NCI-H2171 treated with DMSO at 0.1 percent for 48 hours (cell line): ENCODE data around the gene PSMC2.
"Not testable (repeated sequence)": the region's sequence is repeated elsewhere in the genome, so short reads cannot be mapped to it uniquely, and the experiment has no call there.

Experiments
- DNase-seq: peaks from one replicate; lab custom pipeline; 2025; lab: John Stamatoyannopoulos, UW

Gene PSMC2

DNA sequence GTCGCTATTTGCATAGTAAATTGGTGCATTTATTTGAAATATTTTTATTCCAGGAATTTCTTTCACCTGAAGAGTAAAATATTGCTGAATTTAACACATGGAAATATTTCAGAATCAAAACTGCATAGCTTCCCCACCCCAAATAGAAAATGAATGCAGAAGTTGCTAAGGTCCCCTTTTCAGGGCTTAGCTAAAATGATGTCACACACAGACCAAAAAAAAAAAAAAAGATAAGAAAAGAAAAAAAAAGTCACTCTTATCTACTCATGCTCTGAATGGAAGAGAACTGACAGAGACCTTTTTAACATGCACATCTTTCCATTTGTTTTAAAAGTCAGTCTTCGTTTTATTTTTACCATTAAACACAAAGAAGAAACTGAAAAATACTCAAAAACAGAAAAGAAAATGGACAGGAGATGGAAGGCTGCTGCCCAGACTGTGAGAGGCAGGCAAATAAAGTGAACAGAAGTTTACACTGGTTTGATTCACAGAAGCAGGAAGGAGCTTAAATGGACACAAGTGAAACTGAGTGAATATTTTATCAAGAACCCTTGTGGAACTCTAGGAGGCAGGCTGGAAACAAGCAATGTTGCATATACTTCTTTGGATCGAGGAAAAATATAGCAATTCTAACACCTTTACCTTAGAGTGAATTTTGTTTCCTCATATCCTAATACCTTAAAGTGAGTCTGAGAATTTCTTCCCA lies 32.0 kb downstream of the PSMC2 start:
- no peak for DNase-seq

DNA sequence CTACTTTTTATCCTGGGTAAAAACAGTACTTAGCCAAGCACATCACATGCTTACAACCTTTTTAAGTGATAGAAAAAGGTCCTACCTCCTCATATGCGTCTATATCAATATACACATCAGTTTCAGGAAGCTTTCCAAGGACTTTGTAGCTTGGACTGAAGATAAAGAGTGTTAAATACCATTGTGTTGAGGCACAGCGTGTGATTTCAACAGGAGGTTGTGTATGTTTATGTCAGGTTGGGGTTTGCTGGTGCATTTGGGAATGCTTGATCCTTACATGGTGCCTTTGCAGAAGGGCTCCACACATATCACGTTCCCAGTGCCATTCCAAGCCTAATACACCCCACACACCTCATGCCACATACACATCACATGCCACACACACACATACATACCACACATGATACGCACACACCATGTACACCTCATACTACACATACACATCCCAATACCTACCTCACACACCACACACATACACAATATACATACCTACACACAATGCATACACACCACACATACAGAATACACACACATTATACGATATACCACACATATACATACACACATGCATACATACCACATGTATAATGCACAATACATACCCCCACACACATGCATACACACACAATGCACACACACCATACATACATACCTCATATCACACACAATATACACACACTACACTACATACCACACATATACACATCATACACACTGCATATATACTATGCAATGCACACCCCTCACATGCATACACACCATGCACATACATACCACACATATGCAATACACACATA lies 33.1 kb downstream of the PSMC2 start:
- DNase-seq = no peak

DNA sequence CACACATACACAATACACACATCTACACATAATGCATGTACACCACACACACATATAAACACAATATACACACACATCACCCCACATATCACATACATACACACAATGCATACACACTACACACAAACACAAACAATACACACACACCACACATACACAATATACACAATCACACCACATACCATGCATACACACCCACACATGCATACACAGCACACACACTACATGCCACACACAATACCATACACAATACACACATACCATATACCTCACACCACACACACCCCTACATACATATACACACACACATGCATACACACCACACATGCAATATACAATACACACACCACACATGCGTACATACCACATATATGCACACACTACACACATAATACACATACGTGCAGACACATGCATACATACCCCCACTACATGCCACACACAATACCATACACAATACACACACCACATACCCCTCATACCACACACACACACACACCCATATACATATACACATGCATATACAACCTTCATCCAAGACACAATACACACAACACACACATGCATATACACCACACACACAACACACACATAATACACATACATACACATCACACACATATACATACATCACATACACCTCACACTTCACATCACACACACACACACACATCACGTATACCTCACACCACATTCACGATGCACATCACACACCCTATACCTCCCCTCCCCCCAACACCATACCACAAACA lies 34.0 kb downstream of the PSMC2 start:
- DNase-seq = no peak

DNA sequence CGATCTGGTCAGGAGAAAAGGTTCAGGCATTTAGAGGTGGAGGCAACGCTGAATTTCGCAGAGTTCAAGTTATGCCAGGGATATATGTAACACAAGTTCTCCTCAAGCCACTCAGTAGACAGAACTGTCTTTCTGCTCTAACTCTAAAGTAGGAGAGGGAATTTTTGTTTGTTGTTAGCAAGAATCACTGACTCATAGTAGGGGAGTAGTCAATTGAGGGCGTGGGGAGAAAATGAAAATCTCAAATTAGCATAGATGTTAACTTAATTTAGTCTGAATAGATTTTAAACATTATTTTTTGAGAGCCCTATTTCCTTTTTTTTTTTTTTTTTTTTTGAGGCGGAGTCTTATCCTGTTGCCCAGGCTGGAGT lies 34.6 kb downstream of the PSMC2 start:
- DNase-seq = no peak

DNA sequence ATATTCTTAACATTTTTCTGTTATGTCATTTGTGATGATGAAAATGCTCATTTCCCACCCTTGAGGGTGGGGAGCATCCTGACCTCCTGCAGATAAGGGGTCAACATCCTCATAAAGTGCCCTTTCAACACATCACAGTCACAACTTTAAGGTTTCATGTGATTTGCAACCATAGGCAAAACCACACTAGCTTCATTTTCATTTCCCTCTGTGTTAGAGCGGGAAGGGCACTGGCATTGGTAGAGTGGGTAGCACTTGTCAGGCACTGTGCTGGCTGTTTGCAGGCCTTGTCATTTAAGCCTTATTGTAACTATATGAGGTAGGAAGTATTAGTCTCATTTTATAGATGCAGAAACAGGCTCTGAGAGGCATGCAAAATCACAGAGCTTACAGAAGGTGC lies 39.8 kb downstream of the PSMC2 start:
- DNase-seq = no peak

DNA sequence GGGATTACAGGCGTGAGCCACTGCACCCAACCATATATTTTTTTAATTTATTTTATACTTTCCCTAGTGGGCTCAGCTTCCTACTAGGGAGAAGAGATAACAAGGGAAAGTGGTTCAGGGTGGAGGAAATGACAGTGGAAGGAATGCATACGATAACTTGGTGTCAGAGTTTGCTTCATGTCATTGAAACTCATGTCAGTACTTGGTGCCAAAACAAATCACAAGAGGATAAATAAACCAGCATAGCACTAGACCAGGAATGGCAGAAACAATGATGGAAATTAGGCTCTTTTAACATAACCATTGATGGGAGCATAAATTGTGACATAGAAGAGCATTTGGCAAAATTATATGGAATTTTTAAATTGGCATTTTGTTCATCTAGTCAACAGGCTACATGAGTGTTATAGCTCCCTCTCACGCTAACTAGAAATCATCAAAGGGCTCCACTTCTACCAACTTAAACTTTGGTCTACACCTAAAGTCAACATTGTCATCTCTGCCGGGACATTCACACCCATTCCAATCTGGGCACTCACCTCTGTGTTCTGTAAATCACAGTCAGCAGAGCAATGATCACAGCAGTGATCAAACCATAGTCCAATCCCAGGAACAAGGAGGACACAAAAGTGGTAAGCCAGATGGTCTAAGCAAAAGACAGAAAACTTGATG lies 41.2 kb downstream of the PSMC2 start:
- DNase-seq = no peak

DNA sequence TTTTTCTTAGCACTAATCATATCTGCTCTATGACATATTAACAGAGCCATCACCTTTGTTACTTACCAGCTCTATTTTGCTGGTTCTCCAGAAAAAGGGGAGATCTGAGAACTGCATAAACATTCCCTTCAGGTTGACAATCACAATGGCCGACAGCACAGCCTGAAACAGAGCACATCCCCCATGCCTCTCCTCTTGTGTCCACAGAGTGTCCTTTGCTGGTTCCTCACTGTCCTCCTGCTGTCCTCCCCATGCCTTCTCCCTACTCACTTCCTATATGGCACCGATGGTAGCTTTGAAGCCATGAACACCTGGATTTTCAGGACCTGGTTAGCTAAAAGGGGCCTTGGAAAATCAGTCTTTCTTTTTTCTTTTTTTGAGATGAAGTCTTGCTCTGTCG lies 41.8 kb downstream of the PSMC2 start:
- DNase-seq = no peak

DNA sequence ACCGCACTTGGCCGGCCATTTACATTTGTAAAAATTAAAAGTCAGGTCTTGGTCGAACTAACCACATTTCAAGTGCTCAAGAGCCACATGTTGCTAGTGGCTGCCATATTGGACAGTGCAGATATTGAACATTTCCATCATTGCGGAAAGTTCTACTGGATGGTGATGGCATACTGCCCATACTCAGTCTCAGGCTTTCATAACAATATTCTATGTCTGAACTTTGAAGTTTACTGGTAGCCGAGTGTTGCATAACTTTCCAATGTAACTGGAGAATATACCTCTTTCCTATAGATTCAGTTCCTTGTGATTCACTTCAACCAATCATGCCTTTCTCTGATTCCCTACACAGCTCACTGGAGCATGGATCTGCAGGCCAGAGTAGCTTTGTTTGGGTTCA lies 43.7 kb downstream of the PSMC2 start:
- no peak for DNase-seq

DNA sequence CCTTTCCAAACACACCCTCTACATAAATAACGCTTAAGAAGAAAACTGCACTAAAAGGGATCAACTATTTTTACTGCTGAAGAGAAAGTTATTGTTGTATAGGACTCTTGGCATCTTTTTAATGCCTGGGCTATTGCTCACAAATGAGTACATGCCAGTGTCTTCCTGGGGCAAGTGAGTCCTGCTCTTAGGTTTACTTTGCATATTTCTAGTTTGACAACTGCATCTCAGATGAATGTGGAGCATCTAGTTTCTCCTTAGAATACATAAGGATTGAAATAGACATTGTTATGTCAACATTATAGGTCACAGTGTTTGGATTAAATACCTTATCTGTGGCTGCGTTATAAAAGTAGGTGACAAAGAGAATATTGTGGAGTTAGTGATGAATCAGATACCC lies 44.5 kb downstream of the PSMC2 start:
- no peak for DNase-seq

DNA sequence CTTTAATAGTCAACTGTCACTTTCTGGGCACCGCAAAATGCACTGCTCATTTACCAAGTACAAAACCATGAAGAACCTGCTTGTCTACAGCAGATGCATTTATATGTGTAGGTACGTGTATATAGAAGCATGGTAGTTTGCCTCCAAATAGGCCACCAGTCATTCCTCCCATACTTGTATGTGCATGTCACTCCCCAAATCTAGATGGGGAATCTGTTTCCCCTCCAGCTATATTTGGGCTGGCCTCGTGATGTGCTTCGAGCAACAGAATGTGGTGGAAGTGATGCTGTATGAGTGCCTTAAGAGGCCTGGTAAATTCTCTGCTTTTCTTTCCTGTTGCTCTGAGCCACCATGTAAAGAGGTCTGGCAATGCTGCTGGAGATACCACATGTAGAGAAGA lies 47.1 kb downstream of the PSMC2 start:
- no peak for DNase-seq

DNA sequence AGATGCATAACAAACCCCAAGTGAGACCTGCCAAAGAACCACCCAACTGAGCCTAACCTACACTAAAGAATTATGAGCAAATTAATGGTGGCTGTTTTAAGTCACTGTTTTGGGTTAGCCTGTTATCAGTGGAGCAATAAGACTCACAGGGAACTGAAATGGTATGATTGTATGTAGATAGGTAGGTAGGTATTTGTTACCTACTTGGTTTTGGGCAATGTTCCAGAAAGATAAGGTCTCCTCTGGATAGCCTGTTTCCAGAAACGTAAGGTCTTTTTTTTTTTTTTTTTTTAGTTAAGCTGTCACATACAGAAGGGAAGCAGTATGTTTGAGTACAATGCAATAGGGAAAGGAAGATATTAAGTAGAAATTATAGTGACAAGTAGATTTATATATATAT lies 47.6 kb downstream of the PSMC2 start:
- DNase-seq = no peak

DNA sequence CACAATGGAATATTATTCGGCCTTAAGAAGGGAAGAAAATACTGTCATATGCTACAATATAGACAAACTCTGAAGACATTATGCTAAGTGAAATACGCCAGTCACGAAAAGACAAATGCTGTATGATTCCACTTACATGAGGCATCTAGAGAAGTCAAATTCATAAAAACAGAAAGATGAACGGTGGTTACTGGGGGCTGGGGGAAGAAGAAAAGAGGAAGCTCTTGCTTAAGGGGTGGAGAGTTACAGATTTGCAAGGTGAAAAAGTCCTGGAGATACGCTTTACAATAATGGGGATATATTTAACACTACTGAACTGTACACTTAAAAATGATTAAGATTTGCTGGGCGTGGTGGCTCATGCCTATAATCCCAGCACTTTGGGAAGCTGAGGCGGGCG lies 49.0 kb downstream of the PSMC2 start:
- no peak for DNase-seq

DNA sequence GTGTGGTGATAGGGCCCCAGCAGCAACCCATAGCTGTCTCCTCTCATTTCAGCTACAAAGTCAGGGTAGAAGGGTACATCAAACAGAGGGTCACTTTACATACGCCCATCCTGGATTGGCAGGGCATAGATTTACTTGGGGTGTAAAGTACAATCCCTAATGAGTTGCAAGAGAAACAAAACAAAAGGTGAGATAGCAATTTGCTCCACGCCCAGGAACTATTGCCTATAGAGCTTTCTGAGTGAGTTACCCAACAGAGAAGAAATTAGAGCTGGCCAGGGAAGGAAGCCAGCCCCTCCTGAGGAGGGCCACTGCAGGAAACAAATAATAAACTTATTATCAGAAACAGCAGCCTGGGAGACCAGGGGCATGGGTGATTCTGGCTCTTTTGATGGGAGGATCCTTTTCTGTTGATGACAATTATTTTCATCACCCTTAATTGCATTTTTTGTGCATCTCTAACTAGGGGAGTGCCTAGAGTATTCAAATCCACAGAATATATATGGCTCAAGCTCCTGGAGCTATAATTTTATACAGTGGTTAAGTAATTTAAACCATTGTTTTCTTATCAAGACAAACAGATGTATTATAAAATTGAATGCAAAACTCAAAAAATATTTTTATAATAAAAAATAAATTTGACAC lies 51.2 kb downstream of the PSMC2 start:
- DNase-seq = no peak

DNA sequence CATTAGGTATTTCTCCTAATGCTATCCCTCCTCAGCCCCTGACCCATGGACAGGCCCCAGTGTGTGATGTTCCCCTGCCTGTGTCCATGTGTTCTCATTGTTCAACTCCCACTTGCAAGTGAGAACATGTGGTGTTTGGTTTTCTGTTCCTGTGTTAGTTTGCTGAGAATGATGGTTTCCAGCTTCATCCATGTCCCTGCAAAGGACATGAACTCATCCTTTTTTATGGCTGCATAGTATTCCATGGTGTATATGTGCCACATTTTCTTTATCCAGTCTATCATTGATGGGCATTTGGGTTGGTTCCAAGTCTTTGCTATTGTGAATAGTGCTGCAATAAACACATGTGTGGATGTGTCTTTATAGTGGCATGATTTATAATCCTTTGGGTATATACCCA lies 52.2 kb downstream of the PSMC2 start:
- not testable (repeated sequence) for DNase-seq

DNA sequence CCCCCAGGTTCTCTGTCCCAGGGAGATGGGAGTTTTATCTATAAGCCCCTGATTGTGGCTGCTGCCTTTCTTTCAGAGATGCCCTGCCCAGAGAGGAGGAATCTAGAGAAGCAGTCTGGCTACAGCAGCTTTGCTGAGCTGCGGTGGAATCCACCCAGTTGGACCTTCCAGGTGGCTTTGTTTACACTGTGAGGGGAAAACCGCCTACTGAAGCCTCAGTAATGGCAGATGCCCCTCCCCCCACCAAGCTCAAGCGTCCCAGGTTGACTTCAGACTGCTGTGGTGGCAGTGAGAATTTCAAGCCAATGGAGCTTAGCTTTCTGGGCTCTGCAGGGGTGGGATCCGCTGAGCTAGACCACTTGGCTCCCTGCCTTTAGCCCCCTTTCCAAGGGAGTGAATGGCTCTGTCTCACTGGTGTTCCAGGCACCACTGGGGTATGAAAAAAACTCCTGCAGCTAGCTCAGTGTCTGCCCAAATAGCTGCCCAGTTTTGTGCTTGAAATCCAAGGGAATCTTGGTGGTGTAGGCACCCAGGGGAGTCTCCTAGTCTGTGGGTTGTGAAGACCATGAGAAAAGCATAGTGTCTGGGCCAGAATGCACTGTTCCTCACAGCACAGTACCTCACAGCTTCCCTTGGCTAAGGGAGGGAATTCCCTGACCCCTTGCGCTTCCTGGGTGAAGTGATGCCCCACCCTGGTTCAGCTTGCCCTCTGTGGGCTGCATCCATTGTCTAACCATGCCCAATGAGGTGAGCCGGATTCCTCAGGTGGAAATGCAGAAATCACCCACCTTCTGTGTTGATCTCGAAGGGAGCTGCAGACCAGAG lies 58.6 kb downstream of the PSMC2 start:
- DNase-seq = peak; percentile 48

DNA sequence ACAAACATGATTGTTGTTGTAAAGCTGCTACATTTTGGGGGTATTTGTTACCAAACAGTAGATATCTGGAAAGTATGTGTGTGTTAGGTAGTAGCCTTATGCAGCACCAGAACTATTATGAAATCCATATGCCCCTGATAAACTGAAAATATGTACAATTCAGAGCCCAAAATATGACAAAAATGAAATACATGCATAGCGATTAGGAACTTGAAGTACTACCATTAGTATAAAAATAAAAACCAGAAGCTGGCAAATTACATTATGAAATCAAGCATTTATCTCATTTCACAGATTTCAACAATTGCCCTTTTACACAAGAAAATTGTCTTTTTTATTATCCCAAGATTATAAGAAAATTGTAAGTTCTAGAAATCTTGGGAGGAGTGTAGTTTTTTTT lies 64.7 kb downstream of the PSMC2 start:
- no peak for DNase-seq

DNA sequence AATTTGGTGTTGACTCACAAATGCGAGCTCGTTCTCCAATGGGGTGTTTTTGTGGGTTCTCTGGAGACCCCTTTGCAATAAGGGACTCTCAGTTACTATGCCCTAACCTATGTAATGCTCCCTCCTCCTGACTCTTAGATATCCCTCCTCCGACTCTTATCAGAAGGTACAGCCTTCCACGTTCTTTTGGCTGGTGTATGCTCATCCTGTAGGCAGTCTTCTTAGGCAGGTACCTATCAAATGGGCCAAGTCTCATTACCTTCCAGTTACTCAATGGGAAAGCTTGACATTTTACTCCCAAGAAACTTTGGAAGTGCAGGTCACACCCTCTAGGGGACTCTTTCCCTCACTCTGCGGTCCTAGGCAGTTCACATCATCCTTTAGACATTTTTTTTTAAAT lies 66.0 kb downstream of the PSMC2 start:
- no peak for DNase-seq

DNA sequence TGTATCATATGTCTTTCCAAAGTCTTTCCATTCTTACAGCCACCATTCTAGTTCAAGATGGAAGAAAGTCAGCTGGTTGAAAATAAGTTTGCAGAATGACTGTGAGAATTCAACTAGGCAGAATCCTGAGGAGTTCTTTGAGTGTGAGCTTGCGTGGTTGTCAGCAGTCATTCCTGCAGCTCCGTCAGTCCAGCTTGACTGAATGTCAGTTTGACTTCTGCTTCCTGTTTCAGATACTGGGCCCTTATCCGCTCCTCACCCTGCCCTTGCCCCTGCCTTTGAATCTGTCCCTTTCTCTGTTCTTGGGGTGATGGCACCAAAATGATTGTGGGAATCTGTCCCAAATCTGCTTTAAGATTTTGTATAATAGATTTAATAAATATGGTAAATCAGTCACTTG lies 70.8 kb downstream of the PSMC2 start:
- DNase-seq = no peak
